HL-60 (cell line): ENCODE results near the gene RAD51.

ENCODE experiments used
- DNase-seq, 2 experiments: peaks; one replicate each; pipeline ENCODE4 v3.0.0-alpha.2; 2010 to 2020; ENCODE audit warnings: low read depth in 1 of 2, low spot score in 1 of 2
- H3K27ac ChIP-seq: fragments of 250-450 bp; sonication (Bioruptor Pico); replicated peaks from 2 replicates; pipeline ENCODE4 v1.5.1; 2020; ENCODE audit warnings: mild to moderate bottlenecking, moderate library complexity
- H3K27me3 ChIP-seq: fragments of 250-450 bp; sonication (Bioruptor Pico); 2 replicates; pipeline ENCODE4 v1.5.1; 2021; ENCODE audit warnings: mild to moderate bottlenecking, moderate library complexity; ENCODE audit not compliant: insufficient read depth, poor library complexity, severe bottlenecking
- H3K4me3 ChIP-seq: replicated peaks from 2 replicates; pipeline ENCODE4 v1.5.1; 2011; ENCODE audit warnings: mild to moderate bottlenecking, control low read depth, low read length; ENCODE audit not compliant: insufficient read depth
- GABPA ChIP-seq: IDR thresholded peaks from 2 replicates; pipeline ENCODE4 v1.6.1; 2012; ENCODE audit warnings: low read depth
- POLR2AphosphoS5 ChIP-seq: IDR thresholded peaks from 2 replicates; pipeline ENCODE4 v1.6.1; 2012; ENCODE audit warnings: low read depth
- SPI1 ChIP-seq: IDR thresholded peaks from 2 replicates; pipeline ENCODE4 v1.6.1; 2012; ENCODE audit warnings: low read depth, mild to moderate bottlenecking, borderline replicate concordance
- TF ChIP-seq, protein P1 (sequence below): IDR thresholded peaks from 2 replicates; pipeline ENCODE4 v1.6.1; 2012; ENCODE audit warnings: low read depth; ENCODE audit not compliant: insufficient replicate concordance
- TF ChIP-seq, protein P2 (sequence below): IDR thresholded peaks from one replicate; pipeline ENCODE4 v1.5.1; 2011; ENCODE audit warnings: low read length, control low read depth, inconsistent platforms; ENCODE audit not compliant: insufficient read depth

Gene RAD51

DNA sequence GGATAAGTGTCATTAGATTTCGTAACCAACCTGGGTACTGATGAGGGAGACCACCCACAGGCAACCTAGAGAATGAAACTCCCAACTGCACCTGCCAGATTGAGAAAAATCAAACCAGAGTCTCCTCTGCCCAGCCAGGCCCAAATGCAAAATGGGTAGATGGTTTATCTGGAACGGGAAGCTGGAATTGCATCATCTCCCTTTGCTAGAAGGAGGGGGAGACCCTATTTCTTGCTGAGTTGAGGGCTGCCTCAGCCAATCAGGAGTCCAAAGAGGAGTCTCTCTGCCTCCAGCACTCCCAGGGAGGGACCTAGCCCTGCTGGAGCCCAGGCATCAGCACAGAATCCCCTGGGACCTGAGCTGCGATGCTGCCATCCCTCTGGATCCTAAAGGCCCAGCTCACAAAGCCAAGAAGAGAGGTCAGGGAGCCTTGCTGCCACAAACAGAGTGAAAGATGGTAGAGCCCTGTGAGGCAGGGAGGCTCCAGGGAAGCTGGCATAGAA, 52.0 kb downstream of the RAD51 start:
- Histone ChIP-seq H3K4me3 (no peak overlapping the region), H3K27ac (no peak overlapping the region), H3K27me3 (no peaks in the 10 kb centered on the region)
- no peak for TF ChIP-seq GABPA
- TF ChIP-seq, protein P1, sequence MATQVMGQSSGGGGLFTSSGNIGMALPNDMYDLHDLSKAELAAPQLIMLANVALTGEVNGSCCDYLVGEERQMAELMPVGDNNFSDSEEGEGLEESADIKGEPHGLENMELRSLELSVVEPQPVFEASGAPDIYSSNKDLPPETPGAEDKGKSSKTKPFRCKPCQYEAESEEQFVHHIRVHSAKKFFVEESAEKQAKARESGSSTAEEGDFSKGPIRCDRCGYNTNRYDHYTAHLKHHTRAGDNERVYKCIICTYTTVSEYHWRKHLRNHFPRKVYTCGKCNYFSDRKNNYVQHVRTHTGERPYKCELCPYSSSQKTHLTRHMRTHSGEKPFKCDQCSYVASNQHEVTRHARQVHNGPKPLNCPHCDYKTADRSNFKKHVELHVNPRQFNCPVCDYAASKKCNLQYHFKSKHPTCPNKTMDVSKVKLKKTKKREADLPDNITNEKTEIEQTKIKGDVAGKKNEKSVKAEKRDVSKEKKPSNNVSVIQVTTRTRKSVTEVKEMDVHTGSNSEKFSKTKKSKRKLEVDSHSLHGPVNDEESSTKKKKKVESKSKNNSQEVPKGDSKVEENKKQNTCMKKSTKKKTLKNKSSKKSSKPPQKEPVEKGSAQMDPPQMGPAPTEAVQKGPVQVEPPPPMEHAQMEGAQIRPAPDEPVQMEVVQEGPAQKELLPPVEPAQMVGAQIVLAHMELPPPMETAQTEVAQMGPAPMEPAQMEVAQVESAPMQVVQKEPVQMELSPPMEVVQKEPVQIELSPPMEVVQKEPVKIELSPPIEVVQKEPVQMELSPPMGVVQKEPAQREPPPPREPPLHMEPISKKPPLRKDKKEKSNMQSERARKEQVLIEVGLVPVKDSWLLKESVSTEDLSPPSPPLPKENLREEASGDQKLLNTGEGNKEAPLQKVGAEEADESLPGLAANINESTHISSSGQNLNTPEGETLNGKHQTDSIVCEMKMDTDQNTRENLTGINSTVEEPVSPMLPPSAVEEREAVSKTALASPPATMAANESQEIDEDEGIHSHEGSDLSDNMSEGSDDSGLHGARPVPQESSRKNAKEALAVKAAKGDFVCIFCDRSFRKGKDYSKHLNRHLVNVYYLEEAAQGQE, result no peak
- no peak for TF ChIP-seq SPI1
- TF ChIP-seq, protein P2, sequence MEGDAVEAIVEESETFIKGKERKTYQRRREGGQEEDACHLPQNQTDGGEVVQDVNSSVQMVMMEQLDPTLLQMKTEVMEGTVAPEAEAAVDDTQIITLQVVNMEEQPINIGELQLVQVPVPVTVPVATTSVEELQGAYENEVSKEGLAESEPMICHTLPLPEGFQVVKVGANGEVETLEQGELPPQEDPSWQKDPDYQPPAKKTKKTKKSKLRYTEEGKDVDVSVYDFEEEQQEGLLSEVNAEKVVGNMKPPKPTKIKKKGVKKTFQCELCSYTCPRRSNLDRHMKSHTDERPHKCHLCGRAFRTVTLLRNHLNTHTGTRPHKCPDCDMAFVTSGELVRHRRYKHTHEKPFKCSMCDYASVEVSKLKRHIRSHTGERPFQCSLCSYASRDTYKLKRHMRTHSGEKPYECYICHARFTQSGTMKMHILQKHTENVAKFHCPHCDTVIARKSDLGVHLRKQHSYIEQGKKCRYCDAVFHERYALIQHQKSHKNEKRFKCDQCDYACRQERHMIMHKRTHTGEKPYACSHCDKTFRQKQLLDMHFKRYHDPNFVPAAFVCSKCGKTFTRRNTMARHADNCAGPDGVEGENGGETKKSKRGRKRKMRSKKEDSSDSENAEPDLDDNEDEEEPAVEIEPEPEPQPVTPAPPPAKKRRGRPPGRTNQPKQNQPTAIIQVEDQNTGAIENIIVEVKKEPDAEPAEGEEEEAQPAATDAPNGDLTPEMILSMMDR, result no peak
- TF ChIP-seq POLR2AphosphoS5, result no peak
- DNase-seq, result peak; percentile 70 to 75

DNA sequence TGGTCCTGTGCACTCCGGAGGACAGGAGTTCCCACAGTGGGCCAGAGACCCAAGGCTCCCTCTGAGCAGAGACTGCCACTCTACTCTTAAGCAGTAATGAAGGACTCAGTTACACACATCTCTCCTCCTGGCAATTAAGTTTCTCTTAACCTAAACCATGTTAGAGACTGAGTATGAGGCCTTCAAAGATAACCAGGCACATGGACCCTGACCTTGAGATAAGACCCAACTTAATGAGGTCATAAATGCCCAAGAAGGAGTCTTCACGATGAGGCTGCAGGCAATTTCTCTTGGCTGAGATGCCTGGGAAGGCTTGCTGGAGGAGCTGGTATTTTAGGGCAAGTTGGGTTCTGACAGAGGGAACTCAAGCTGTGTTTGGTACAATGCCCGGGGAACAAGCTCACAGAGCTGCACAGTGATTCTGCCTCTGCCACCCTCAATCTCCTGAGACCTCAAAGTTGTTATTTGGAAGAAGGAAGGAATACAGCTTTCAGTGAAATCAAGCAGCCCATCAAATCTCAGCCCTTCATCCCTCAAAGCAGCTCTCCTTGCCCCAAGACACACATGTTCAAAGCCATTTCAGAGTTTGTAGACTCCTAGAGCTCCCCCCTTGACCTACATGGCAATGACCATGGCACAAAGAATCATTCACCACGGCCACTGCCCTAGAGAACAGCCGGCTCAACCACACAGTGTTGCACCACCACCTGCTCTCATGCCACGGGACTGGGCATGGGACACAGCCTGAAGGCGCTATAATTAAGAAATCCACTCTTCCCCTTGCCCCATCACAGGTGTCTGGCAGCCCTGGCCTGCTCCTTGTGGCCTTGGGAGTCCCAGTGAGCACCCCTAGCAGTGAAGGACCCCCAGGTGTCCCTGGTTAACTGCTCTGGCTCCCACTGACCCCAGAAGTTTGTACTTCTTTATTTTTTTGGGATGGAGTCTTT, 53.0 kb downstream of the RAD51 start:
- TF ChIP-seq POLR2AphosphoS5 (no peak), SPI1 (no peak), GABPA (no peak)
- TF ChIP-seq, protein P1, result no peak
- TF ChIP-seq, protein P2, result no peak
- DNase-seq, result peak in 1 of 2 experiments; percentile 73
- Histone ChIP-seq H3K4me3 (no peak overlapping the region), H3K27me3 (no peaks in the 10 kb centered on the region), H3K27ac (no peak overlapping the region; the same call in 1 of the 2 replicates)

DNA sequence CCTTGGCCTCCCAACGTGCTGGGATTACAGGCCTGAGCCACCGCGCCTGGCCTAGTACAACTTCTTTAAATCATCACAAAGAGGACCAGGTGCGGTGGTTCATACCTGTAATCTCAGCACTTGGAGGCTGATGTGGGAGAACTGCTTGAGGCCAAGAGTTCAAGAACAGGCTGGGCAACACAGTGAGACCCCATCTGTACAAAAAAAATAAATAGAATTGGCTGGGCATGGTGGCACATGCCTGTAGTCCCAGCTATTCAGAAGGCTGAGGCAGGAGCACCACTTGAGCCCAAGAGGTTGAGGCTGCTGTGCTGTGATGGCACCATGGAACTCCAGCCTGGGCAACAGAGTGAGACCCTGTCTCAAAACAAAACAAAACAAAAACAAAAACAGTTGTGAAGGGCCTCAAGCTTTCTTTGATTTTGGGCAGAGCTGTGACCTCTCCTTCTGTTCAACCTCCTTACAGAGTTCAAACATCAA, 54.2 kb downstream of the RAD51 start:
- Histone ChIP-seq H3K27me3 (no peaks in the 10 kb centered on the region), H3K27ac (no peak overlapping the region), H3K4me3 (no peak overlapping the region)
- no peak for DNase-seq
- TF ChIP-seq, protein P2, result no peak
- no peak for TF ChIP-seq SPI1
- no peak for TF ChIP-seq GABPA
- no peak for TF ChIP-seq POLR2AphosphoS5
- TF ChIP-seq, protein P1, result no peak
